Measurements from ENCODE around the gene NEGR1.

Gene NEGR1

DNA sequence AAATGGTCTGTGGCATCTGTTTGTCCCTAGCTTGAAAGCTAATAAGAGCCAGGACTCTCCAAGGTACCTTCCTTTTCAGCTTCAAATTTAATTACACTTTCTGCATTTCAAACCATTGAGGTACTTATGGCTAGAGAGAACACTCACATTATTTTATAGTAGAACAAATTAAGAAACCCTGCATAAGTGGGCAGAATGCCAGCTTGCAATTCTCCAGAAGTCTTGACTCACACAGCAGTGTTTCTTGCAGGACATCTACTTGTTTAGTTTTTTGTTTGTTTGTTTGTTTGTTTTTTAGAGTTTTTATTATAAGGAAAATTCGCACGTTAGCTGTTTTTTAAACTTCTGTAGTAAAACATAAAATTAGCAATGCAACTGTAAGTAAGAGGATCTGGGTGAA lies 397.2 kb downstream of the NEGR1 start:
- Histone ChIP-seq H3K9me3 (ENCODE audit: control insufficient read depth, insufficient read depth, low read length) (no peaks in the 10 kb centered on the region), H3K4me1 (ENCODE audit: insufficient read depth, low read length) (peaks cover 5% of the 10 kb centered on the region; the same call in 1 of the 2 replicates), H3K9ac (ENCODE audit: low read depth, low read length) (no peak overlapping the region)

DNA sequence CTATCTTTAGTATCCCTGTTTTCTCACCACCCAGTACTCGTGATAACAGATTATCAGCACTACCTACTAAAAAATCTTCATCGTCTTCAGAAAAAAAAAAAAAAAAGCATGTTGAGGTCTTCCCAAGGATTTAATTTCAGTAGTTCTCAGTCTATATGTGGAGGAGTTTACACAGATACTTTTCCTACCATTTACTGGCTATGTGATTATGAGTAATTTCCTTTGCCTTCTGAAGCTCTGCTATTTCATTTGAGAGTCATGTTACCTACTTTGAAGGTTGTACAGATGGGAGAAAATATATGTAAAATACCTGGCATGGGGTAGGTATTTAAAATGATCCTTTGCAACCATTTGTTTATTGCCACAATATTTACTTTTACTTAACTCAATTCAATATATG lies 399.7 kb downstream of the NEGR1 start:
- Histone ChIP-seq H3K36me3 (ENCODE audit: insufficient read depth, low read length) (no peaks in the 10 kb centered on the region), H3K9me3 (ENCODE audit: control insufficient read depth, insufficient read depth, low read length) (no peaks in the 10 kb centered on the region), H3K4me1 (ENCODE audit: insufficient read depth, low read length) (peaks cover 4% of the 10 kb centered on the region; the same call in 1 of the 2 replicates), H3K9ac (ENCODE audit: low read depth, low read length) (no peak overlapping the region)

More for the DNA sequence above, 397.2 kb downstream of the NEGR1 start:
- no peaks in the 10 kb centered on the region for H3K36me3 ChIP-seq (ENCODE audit: insufficient read depth, low read length)

DNA sequence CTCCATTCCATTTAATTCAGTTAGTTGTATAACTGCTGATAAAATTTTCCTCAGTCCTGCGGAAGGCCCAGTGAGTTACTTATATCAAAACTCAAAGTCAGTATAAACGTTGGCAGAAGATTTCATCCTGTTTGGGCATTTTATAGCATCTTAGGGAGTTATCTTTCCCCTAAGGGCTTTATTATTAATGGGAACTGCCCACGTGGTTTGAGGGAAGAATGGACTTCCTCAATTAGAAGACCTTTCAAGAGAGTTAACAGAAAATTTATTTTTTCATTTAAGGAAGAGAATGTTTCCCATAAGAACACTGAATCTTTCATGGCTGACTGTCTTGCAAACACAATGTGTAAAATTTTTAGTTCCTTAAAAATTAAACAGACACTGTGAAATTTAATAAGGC lies 400.1 kb downstream of the NEGR1 start:
- Histone ChIP-seq H3K9me3 (ENCODE audit: control insufficient read depth, insufficient read depth, low read length) (no peaks in the 10 kb centered on the region), H3K36me3 (ENCODE audit: insufficient read depth, low read length) (no peaks in the 10 kb centered on the region), H3K9ac (ENCODE audit: low read depth, low read length) (no peak overlapping the region), H3K4me1 (ENCODE audit: insufficient read depth, low read length) (no peaks in the 10 kb centered on the region; the same call in 1 of the 2 replicates)

DNA sequence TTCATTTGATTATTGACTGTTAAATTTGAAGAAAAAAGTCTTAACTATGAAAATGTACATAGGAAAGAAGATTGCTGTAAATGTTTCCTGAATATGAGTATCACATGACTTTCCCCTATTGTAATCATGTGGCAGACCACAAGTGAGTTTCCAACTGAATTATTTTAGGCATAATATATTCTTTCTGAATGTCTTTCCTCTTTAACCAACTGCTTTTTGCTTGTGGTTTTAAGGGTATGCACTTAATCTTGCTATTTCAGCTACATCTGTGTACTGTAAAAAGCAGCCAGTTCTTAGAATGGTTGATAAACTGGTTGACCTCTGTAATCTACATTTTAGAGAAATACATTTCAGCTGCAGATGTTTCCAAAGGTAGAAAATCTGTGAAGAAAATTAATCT lies 400.7 kb downstream of the NEGR1 start:
- no peak overlapping the region for H3K9ac ChIP-seq (ENCODE audit: low read depth, low read length)
- no peaks in the 10 kb centered on the region for H3K4me1 ChIP-seq (ENCODE audit: insufficient read depth, low read length)
- no peaks in the 10 kb centered on the region for H3K9me3 ChIP-seq (ENCODE audit: control insufficient read depth, insufficient read depth, low read length)

DNA sequence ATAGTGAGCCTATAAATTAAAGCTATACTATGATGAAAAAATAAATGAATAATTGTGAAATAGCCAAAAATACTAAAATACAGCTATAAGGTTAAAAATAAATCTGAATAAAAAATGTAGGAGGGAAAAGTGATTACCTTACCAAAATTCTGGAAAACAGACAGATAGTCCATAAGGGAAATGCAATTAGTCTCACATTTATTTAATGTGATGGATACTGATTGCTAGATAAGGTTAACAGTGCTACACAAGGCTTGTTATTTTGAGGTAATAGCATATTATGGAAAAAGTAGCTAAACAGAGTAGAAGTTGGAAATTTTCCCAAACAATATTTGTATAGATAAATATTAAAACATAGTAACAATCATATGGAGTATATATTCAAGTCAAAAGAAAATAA lies 413.0 kb downstream of the NEGR1 start:
- H3K4me1 ChIP-seq (ENCODE audit: insufficient read depth, low read length): no peaks in the 10 kb centered on the region
- no peak overlapping the region for H3K9ac ChIP-seq (ENCODE audit: low read depth, low read length)
- H3K9me3 ChIP-seq (ENCODE audit: control insufficient read depth, insufficient read depth, low read length): no peaks in the 10 kb centered on the region
- H3K36me3 ChIP-seq (ENCODE audit: insufficient read depth, low read length): no peaks in the 10 kb centered on the region

More for the DNA sequence above, 400.7 kb downstream of the NEGR1 start:
- no peaks in the 10 kb centered on the region for H3K36me3 ChIP-seq (ENCODE audit: insufficient read depth, low read length)

DNA sequence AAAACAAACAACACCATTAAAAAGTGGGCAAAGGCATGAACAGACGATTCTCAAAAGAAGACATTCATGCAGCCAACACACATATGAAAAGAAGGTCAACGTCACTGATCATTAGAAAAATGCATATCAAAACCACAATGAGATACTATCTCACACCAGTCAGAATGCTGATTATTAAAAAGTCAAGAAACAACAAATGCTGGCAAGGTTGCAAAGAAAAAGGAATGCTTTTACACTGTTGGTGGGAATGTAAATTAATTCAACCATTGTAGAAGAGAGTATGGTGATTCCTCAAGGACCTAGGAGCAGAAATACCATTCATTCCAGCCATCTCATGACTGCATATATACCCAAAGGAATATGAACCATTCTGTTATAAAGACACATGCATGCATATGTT lies 419.6 kb downstream of the NEGR1 start:
- H3K9ac ChIP-seq (ENCODE audit: low read depth, low read length): no peak overlapping the region
- H3K4me1 ChIP-seq (ENCODE audit: insufficient read depth, low read length): peaks cover 12% of the 10 kb centered on the region; the same call in 1 of the 2 replicates
- H3K9me3 ChIP-seq (ENCODE audit: control insufficient read depth, insufficient read depth, low read length): no peaks in the 10 kb centered on the region
- H3K36me3 ChIP-seq (ENCODE audit: insufficient read depth, low read length): no peaks in the 10 kb centered on the region

DNA sequence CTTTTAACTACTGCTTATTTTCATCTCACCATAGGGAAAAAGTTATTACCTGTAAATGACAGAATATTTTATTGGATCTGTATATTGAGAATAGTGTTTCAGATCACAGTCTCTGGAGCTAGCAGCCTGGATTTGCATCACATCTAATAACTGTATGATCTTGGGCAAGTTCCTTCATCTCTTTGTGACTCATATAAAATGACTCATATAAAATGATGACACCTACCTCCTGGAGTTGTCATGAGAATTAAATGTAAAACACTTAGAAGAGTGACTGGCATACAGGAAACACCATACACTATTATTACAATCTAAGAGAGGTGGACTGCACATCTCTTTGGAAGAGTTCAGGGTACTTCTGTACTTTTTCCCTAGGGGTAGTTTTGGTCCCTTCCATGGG lies 421.3 kb downstream of the NEGR1 start:
- no peaks in the 10 kb centered on the region for H3K9me3 ChIP-seq (ENCODE audit: control insufficient read depth, insufficient read depth, low read length)
- no peak overlapping the region for H3K9ac ChIP-seq (ENCODE audit: low read depth, low read length)
- peaks cover 12% of the 10 kb centered on the region; the same call in 1 of the 2 replicates for H3K4me1 ChIP-seq (ENCODE audit: insufficient read depth, low read length)
- H3K36me3 ChIP-seq (ENCODE audit: insufficient read depth, low read length): no peaks in the 10 kb centered on the region

DNA sequence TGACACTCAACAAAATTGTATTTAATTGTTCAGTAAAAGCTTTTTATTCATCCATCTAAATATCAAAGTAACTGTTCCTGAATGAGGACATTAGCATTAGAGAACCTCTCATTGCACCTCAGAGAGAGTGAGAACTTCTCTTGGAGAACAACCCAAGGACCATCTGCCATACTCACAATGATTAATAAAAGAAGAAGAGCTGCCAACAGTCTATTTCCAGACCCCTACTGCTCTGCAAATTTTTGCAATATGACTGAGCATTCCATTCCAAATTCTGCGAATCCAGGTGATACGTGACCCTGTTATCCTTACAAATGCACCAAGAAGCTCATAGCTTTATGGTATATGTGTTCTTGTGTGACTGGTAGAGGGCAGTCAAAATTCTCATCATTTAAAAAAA lies 422.5 kb downstream of the NEGR1 start:
- peaks cover 12% of the 10 kb centered on the region; the same call in 1 of the 2 replicates for H3K4me1 ChIP-seq (ENCODE audit: insufficient read depth, low read length)
- H3K9ac ChIP-seq (ENCODE audit: low read depth, low read length): no peak overlapping the region
- no peaks in the 10 kb centered on the region for H3K9me3 ChIP-seq (ENCODE audit: control insufficient read depth, insufficient read depth, low read length)
- no peaks in the 10 kb centered on the region for H3K36me3 ChIP-seq (ENCODE audit: insufficient read depth, low read length)

DNA sequence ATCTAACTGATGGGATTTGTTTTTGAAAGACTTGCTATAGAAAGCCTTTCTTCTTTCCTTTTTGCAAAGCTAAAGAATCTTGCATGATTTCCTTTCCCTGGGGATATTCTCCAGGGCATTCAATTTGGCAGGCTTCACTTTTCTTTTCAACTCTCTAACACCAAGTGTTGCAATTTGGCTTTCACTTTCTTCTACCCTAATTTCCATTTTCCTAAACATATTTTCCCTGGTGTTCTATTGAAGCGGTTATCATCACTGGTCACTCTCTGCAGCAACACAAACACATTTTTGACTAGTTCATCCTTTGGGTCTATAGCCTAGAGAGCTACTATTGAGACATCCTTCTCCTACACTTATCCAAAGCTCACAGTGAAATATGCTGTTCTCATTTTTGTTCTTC lies 424.5 kb downstream of the NEGR1 start:
- no peaks in the 10 kb centered on the region for H3K36me3 ChIP-seq (ENCODE audit: insufficient read depth, low read length)
- H3K9ac ChIP-seq (ENCODE audit: low read depth, low read length): no peak overlapping the region
- H3K9me3 ChIP-seq (ENCODE audit: control insufficient read depth, insufficient read depth, low read length): no peaks in the 10 kb centered on the region
- peaks cover 12% of the 10 kb centered on the region; the same call in 1 of the 2 replicates for H3K4me1 ChIP-seq (ENCODE audit: insufficient read depth, low read length)

DNA sequence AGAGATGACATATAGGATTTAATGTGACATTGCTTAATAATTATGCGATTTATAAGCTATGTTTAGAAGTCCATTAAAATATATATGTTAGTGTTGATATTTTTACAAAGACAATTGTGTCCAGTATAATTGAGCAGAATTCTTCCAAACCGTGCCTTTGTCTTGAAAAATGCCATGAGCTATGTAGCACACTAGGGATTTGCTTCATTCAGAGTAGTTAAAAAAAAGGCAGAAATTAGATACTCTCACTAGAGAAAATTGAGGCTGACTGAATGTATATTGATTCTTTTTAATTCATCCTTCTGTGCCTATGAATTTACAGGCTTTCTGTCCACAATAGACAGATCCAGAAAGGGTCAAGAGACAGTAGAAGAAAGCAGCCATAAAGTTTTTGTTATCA lies 429.0 kb downstream of the NEGR1 start:
- Histone ChIP-seq H3K9ac (ENCODE audit: low read depth, low read length) (no peak overlapping the region), H3K36me3 (ENCODE audit: insufficient read depth, low read length) (no peaks in the 10 kb centered on the region), H3K9me3 (ENCODE audit: control insufficient read depth, insufficient read depth, low read length) (no peaks in the 10 kb centered on the region), H3K4me1 (ENCODE audit: insufficient read depth, low read length) (peaks cover 5% of the 10 kb centered on the region; the same call in 1 of the 2 replicates)

DNA sequence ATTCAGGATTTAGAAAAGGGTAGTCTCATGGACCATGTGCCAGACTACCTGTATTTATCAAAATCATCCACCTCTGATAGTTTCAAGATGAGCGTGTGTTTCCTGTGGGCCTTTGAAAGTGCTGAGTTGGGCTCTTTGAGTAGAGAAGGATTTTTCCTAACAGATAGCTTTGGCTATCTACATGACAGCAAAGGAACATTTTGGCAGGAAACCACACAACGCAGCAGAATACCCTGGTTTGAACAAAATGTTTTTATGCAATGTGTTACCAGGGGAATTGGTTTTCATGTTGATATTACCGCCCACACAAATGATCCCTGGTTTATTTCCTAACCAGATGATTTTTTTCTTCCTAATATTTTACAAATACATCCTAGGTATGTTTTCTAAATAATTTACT lies 431.4 kb downstream of the NEGR1 start:
- Histone ChIP-seq H3K36me3 (ENCODE audit: insufficient read depth, low read length) (no peaks in the 10 kb centered on the region), H3K4me1 (ENCODE audit: insufficient read depth, low read length) (no peaks in the 10 kb centered on the region)

DNA sequence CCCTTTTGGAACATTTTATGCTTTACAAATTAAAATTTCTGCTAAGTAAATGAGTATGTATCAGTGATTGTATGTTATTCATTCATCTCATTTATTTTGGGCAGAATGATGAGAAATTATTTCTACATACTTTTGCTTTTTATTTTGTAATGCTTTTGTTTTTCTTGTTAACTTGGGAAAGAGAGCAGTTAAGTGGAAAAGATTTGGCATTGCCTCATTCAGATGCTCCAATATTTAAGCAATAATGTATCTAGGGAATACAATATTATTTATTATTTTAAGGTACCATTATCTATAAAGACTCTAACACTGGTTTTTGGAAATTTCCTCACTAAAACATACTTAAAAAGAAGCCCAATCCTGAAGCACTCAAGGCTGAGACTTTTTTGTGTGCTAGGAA lies 431.8 kb downstream of the NEGR1 start:
- Histone ChIP-seq H3K36me3 (ENCODE audit: insufficient read depth, low read length) (no peaks in the 10 kb centered on the region), H3K9me3 (ENCODE audit: control insufficient read depth, insufficient read depth, low read length) (no peaks in the 10 kb centered on the region), H3K4me1 (ENCODE audit: insufficient read depth, low read length) (no peaks in the 10 kb centered on the region), H3K9ac (ENCODE audit: low read depth, low read length) (no peak overlapping the region)

More for the DNA sequence above, 431.4 kb downstream of the NEGR1 start:
- Histone ChIP-seq H3K9ac (ENCODE audit: low read depth, low read length) (no peak overlapping the region), H3K9me3 (ENCODE audit: control insufficient read depth, insufficient read depth, low read length) (no peaks in the 10 kb centered on the region)

DNA sequence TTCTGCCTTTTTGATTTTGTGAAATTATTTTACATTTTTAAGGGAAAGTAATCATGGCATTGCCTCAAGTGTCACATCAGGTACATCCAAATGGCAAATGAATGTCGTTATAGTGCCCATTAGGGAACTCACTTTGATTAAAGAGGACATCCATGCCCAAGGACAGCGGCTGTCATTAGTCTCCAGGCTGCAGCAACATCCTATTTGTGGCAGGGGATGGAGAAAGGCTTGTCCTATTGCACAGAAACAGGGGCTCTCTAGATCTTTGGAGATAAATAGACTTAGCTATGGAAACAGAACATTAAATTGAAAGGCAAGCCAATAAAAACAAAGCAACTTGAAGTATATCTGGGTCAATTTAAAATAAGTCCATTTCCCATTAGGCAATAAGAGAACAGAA lies 439.3 kb downstream of the NEGR1 start:
- Histone ChIP-seq H3K9me3 (ENCODE audit: control insufficient read depth, insufficient read depth, low read length) (no peaks in the 10 kb centered on the region), H3K4me1 (ENCODE audit: insufficient read depth, low read length) (no peaks in the 10 kb centered on the region), H3K36me3 (ENCODE audit: insufficient read depth, low read length) (no peaks in the 10 kb centered on the region), H3K9ac (ENCODE audit: low read depth, low read length) (no peak overlapping the region)

DNA sequence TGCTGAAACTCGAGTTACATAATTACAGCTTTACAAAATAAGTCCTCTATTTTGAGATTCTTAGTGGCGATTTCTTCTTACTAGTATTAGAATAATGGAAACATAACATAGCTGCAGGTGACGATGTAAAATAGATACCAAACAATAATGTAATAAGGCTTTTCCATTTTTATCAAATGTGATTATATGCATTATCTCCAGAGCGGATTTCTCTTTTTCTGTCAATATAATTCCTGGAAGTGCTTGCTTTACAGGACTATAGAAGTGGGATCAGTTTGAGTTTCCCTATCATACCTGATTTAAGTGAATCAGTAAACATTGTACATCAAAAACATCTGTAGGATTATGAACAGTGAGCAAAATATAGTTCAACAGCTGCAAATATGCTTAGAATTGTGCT lies 442.5 kb downstream of the NEGR1 start:
- Histone ChIP-seq H3K4me1 (ENCODE audit: insufficient read depth, low read length) (peaks cover 11% of the 10 kb centered on the region; the same call in 1 of the 2 replicates), H3K9ac (ENCODE audit: low read depth, low read length) (no peak overlapping the region), H3K9me3 (ENCODE audit: control insufficient read depth, insufficient read depth, low read length) (no peaks in the 10 kb centered on the region), H3K36me3 (ENCODE audit: insufficient read depth, low read length) (no peaks in the 10 kb centered on the region)

DNA sequence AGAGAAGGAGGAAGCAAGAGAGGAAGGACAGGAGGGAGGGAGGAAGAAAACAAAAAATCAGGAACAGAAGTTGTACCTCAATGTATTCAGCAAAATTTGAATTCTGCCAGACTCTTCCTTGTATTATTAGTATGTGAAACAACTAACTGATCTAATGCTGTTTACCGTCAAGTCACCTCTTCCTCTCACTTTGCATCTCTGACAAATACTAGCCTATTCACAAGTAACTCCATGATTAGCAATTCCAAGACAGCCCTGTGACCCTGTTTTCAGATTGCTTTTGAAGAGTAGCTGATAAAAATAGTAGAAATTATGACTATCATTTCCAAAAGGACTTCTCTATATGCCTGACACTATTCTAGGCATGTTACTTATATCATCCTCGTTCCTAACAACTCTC lies 445.4 kb downstream of the NEGR1 start:
- H3K36me3 ChIP-seq (ENCODE audit: insufficient read depth, low read length): no peaks in the 10 kb centered on the region
- peaks cover 11% of the 10 kb centered on the region; the same call in 1 of the 2 replicates for H3K4me1 ChIP-seq (ENCODE audit: insufficient read depth, low read length)
- H3K9me3 ChIP-seq (ENCODE audit: control insufficient read depth, insufficient read depth, low read length): no peaks in the 10 kb centered on the region
- no peak overlapping the region for H3K9ac ChIP-seq (ENCODE audit: low read depth, low read length)

DNA sequence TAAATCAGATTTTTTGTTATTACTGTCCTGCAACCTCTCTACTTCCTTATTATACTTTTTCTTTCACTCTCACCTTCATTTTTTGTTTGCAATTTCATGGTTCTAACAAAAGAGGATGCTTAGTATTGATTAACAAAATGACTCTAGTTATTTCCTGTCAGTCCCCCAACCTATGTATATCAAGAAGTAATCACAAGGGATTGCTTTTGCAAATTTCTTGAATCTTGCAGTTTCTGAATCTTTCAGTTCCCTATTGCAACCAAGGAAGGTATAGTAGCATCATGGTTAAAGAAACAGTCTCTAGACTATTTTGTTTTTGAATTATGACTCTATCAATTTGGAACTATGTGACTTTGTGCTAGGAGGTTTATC lies 446.9 kb downstream of the NEGR1 start:
- no peaks in the 10 kb centered on the region for H3K36me3 ChIP-seq (ENCODE audit: insufficient read depth, low read length)
- no peak overlapping the region for H3K9ac ChIP-seq (ENCODE audit: low read depth, low read length)
- peaks cover 11% of the 10 kb centered on the region; the same call in 1 of the 2 replicates for H3K4me1 ChIP-seq (ENCODE audit: insufficient read depth, low read length)
- no peaks in the 10 kb centered on the region for H3K9me3 ChIP-seq (ENCODE audit: control insufficient read depth, insufficient read depth, low read length)

All from ES-I3 (cell line).